Activated CD4-positive, alpha-beta T cell treated with anti-CD3 and anti-CD28 coated beads, Interleukin-2, amount 50 U/mL, for 4 hours (primary cell): ENCODE data around the gene SERP2.

Experiments used
- DNase-seq, 2 experiments: peaks; one replicate each; pipeline ENCODE4 v3.0.0-alpha.2; 2020

Gene SERP2

GRCh38 chr13:44414716-44415115 is 41.1 kb downstream of the SERP2 start:
- no peak for DNase-seq

- DNase-seq, result no peak
Observed at GRCh38 chr13:44415815-44416214, 42.2 kb downstream of the SERP2 start.

GRCh38 chr13:44416301-44416700 is 42.7 kb downstream of the SERP2 start:
- no peak for DNase-seq

GRCh38 chr13:44416744-44417143 is 43.1 kb downstream of the SERP2 start:
- DNase-seq, result no peak

- no peak for DNase-seq
Observed at GRCh38 chr13:44417446-44417845, 43.8 kb downstream of the SERP2 start.

- no peak for DNase-seq
Observed at GRCh38 chr13:44417876-44418275, 44.3 kb downstream of the SERP2 start.

GRCh38 chr13:44420376-44421220 is 47.0 kb downstream of the SERP2 start:
- DNase-seq, result no peak

GRCh38 chr13:44421853-44422525 is 48.4 kb downstream of the SERP2 start:
- DNase-seq, result no peak

GRCh38 chr13:44422755-44423643 is 49.4 kb downstream of the SERP2 start:
- DNase-seq, result no peak

GRCh38 chr13:44423824-44424223 is 50.2 kb downstream of the SERP2 start:
- no peak for DNase-seq

- no peak for DNase-seq
Observed at GRCh38 chr13:44425041-44425814, 51.6 kb downstream of the SERP2 start.

GRCh38 chr13:44425815-44426078 is 52.1 kb downstream of the SERP2 start:
- DNase-seq, result no peak

- DNase-seq, result no peak
Observed at GRCh38 chr13:44426461-44426860, 52.8 kb downstream of the SERP2 start.

- no peak for DNase-seq
Observed at GRCh38 chr13:44429311-44429710, 55.7 kb downstream of the SERP2 start.

GRCh38 chr13:44431150-44431549 is 57.5 kb downstream of the SERP2 start:
- no peak for DNase-seq

GRCh38 chr13:44432650-44433049 is 59.0 kb downstream of the SERP2 start:
- DNase-seq, result no peak

- DNase-seq, result no peak
Observed at GRCh38 chr13:44433863-44434765, 60.5 kb downstream of the SERP2 start.

- DNase-seq, result no peak
Observed at GRCh38 chr13:44434766-44435141, 61.1 kb downstream of the SERP2 start.

GRCh38 chr13:44435142-44435918 is 61.7 kb downstream of the SERP2 start:
- DNase-seq, result peak; percentile 84 to 85

- DNase-seq, result no peak
Observed at GRCh38 chr13:44435919-44436510, 62.4 kb downstream of the SERP2 start.
